HUES64 (cell line): Measurements from ENCODE around the gene LAMP2.
A peak's percentile ranks its signal among the peaks of the same experiment; 100 is the strongest.
"Not testable (repeated sequence)": the region's sequence is repeated elsewhere in the genome, so short reads cannot be mapped to it uniquely, and the experiment has no call there.

Experiments
- H3K27ac ChIP-seq: 2 replicates; pipeline ENCODE4 v1.7.0; 2013; ENCODE audit warnings: low read depth, low read length, inconsistent platforms
- H3K27me3 ChIP-seq: 2 replicates; pipeline ENCODE4 v1.6.1; 2013; ENCODE audit warnings: mild to moderate bottlenecking, low read length; ENCODE audit not compliant: insufficient read depth
- H3K36me3 ChIP-seq: 2 replicates; pipeline ENCODE4 v1.6.1; 2013; ENCODE audit warnings: mild to moderate bottlenecking, low read length; ENCODE audit not compliant: insufficient read depth
- H3K4me1 ChIP-seq: 2 replicates; pipeline ENCODE4 v1.6.1; 2013; ENCODE audit warnings: mild to moderate bottlenecking, low read length, moderate library complexity; ENCODE audit not compliant: insufficient read depth
- H3K4me3 ChIP-seq: 2 replicates; pipeline ENCODE4 v1.5.1; 2013; ENCODE audit warnings: mild to moderate bottlenecking, low read length, moderate library complexity
- H3K9ac ChIP-seq: 2 replicates; pipeline ENCODE4 v1.6.1; 2013; ENCODE audit warnings: mild to moderate bottlenecking, low read depth, low read length
- H3K9me3 ChIP-seq: 2 replicates; pipeline ENCODE4 v1.6.1; 2013; ENCODE audit warnings: low read depth, low read length; ENCODE audit not compliant: insufficient read depth
- WGBS: fragments of 150-250, 120-280 bp; methylation state at CpG from one replicate; pipeline ENCODE4 v1.1.7; 2013; ENCODE audit warnings: missing lambda C conversion rate; 5-methylcytosine and 5-hydroxymethylcytosine counted together

LAMP2 gene

DNA sequence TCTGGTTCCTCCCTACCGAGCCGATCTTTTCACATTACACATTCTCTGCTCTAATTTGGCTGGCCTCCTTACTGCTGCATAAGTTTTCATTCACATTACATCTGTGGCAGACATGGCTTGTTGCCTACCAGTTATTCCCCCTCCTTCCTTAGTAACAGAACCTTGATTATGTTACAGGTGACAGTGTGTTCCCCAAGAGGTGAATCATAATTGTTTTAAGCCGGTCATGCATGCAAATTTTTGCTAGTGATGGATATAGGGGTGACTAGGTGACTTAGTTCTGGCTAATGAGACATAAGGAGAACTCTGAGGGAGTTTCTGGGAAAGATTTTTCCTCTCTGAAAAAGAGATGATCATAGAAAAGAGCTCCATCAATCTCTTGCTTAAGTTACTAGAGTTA, 8.4 kb upstream of the LAMP2 start:
- WGBS, result 89% methylated on average over 3 of the region's 3 CpGs
- no peaks in the 10 kb centered on the region for H3K4me1 ChIP-seq
- no peak overlapping the region for H3K27ac ChIP-seq
- no peak overlapping the region for H3K4me3 ChIP-seq
- H3K27me3 ChIP-seq, result no peaks in the 10 kb centered on the region
- no peaks in the 10 kb centered on the region for H3K9me3 ChIP-seq
- H3K9ac ChIP-seq, result no peak overlapping the region
- H3K36me3 ChIP-seq, result no peaks in the 10 kb centered on the region

DNA sequence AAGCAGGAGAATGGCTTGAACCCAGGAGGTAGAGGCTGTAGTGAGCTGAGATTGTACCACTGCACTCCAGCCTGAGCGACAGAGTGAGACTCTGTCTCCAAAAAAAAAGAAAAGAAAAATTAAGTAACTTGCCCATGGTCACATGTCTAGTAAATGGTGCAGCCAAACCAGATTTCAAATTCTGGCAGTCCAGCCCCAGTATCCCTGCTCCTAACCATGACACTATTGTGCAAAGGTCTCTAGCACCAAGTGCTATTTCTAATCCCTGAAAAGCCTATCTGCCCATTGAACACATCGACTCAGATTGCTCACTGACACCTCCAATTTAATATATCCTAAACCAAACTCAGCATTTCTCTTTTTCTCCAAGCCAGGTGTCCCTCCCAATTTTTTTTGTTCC, 7.6 kb upstream of the LAMP2 start:
- H3K9me3 ChIP-seq, result no peaks in the 10 kb centered on the region
- H3K4me3 ChIP-seq, result no peak overlapping the region
- H3K27ac ChIP-seq, result no peak overlapping the region
- no peak overlapping the region for H3K9ac ChIP-seq
- H3K27me3 ChIP-seq, result no peaks in the 10 kb centered on the region
- no peaks in the 10 kb centered on the region for H3K4me1 ChIP-seq
- WGBS, result 97% methylated on average over 2 of the region's 2 CpGs
- no peaks in the 10 kb centered on the region for H3K36me3 ChIP-seq

DNA sequence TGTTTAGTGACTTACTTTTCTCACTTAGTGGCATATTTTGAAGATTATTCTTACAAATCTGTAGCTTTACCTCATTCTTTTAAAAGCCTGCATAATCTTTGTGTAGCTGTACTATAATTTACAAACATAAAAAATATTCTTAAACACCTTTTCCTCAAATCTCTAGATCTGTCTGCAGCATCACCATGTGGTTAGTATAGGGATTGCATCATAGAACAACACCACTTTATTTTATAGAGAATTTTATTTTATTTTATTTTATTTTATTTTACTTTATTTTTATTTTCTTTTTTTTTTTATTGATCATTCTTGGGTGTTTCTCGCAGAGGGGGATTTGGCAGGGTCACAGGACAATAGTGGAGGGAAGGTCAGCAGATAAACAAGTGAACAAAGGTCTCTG, 6.4 kb upstream of the LAMP2 start:
- H3K4me3 ChIP-seq, H3K9me3 ChIP-seq, H3K36me3 ChIP-seq, H3K9ac ChIP-seq, H3K27ac ChIP-seq, H3K4me1 ChIP-seq, H3K27me3 ChIP-seq: not testable (repeated sequence)
- WGBS, result no CpG with 5 or more reads among the region's 1 CpG

GRCh38 chrX:120474085-120474484, 5.0 kb upstream of the LAMP2 start:
- no peak overlapping the region for H3K4me3 ChIP-seq
- H3K36me3 ChIP-seq, result no peaks in the 10 kb centered on the region
- H3K9me3 ChIP-seq, result no peaks in the 10 kb centered on the region
- H3K9ac ChIP-seq, result no peak overlapping the region
- H3K27ac ChIP-seq, result no peak overlapping the region
- no peaks in the 10 kb centered on the region for H3K4me1 ChIP-seq
- no peaks in the 10 kb centered on the region for H3K27me3 ChIP-seq
- WGBS, result 100% methylated on average over 3 of the region's 3 CpGs

DNA sequence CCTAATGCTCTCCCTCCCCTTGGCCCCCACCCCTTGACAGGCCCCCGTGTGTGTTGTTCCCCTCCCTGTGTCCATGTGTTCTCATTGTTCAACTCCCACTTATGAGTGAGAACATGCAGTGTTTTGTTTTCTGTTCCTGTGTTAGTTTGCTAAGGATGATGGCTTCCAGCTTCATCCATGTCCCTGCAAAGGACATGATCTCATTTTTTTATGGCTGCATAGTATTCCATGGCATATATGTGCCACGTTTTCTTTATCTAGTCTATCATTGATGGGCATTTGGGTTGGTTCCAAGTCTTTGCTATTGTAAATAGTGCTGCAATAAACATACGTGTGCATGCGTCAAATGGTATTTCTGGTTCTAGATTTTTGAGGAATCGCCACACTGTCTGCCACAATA, 561 bp upstream of the LAMP2 start:
- H3K4me3 ChIP-seq, H3K27ac ChIP-seq, H3K9ac ChIP-seq, H3K9me3 ChIP-seq, H3K36me3 ChIP-seq, H3K27me3 ChIP-seq, H3K4me1 ChIP-seq: not testable (repeated sequence)
- 89% methylated on average over 4 of the region's 5 CpGs for WGBS

GRCh38 chrX:120468479-120468824, 644 bp downstream of the LAMP2 start:
- Histone ChIP-seq H3K36me3 (no peaks in the 10 kb centered on the region), H3K9ac (peak overlapping the region; percentile 86), H3K27ac (peak overlapping the region; percentile 90), H3K27me3 (no peaks in the 10 kb centered on the region), H3K4me3 (peak overlapping the region; percentile 90), H3K4me1 (no peaks in the 10 kb centered on the region), H3K9me3 (no peaks in the 10 kb centered on the region)
- 0% methylated on average over 2 of the region's 2 CpGs for whole genome bisulfite sequencing

DNA sequence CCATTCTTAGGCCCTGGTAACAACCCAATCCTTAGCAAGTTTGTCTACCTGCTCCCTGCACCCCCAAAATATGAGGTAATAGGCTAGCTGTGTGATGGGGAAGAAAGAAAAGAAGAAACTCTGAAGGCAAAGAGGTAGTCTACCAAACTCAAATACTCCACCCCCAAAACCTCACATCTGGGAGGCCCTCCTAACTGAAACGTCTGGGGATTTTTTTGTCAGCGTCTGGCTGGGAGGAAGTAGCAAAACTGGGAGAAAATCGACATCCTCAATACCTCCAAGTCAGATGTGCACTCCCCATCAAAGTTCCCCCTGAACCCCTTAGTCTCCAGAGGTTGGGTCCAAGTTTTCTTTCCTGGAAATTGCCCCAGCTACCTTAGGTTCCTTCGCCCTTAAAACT, 1.0 kb downstream of the LAMP2 start:
- Histone ChIP-seq H3K27ac (no peak overlapping the region), H3K9me3 (no peaks in the 10 kb centered on the region)
- WGBS, result 31% methylated on average over 3 of the region's 4 CpGs

DNA sequence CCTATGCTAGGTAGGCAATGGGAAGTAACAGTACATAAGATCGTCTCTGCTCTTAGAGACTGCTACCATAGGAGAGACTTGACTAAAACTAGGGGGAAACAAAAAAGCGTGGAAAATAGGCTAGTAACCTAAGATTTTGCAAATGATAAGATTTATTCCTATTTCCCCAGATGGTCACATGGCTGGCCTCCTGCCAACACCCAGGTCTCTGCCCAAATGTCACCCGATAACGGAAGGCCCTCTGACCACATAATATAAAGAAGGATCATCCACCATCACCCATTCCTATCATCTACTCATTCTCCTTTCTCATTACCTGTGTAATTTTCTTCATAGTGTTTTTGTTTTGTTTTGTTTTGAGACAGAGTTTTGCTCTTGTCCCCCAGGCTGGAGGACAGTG, 4.7 kb downstream of the LAMP2 start:
- Histone ChIP-seq H3K9me3 (no peaks in the 10 kb centered on the region), H3K27ac (no peak overlapping the region), H3K27me3 (no peaks in the 10 kb centered on the region), H3K9ac (no peak overlapping the region), H3K4me3 (no peak overlapping the region), H3K36me3 (no peaks in the 10 kb centered on the region), H3K4me1 (no peaks in the 10 kb centered on the region)
- WGBS, result 99% methylated on average over 4 of the region's 4 CpGs

More for the DNA sequence above, 1.0 kb downstream of the LAMP2 start:
- Histone ChIP-seq H3K4me3 (peak overlapping the region; percentile 90), H3K9ac (peak overlapping the region; percentile 86; the same call in 1 of the 2 replicates), H3K4me1 (no peaks in the 10 kb centered on the region), H3K27me3 (no peaks in the 10 kb centered on the region), H3K36me3 (no peaks in the 10 kb centered on the region)

DNA sequence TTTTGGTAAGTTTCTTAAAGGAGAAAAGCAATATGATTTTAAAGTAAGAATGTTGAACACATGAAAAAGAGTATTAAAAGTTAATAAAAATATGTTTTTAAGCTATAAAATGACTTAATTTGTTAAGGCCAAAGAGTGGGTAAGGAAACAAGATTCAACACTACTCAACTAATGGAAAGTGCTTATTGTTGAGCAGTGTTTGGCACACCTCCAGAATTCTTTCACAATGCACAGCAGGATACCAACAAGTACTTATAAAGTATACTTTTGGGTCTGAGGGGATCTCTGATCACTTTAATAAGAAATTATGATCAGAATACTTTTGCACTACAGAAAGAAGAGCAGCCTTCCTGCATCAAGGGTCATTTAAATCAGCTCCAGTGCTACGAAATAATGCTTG, 5.9 kb downstream of the LAMP2 start:
- Histone ChIP-seq H3K4me3 (no peak overlapping the region), H3K27me3 (no peaks in the 10 kb centered on the region), H3K9ac (no peak overlapping the region), H3K27ac (no peak overlapping the region), H3K4me1 (no peaks in the 10 kb centered on the region), H3K36me3 (no peaks in the 10 kb centered on the region), H3K9me3 (no peaks in the 10 kb centered on the region)
- WGBS, result no CpG with 5 or more reads among the region's 1 CpG

DNA sequence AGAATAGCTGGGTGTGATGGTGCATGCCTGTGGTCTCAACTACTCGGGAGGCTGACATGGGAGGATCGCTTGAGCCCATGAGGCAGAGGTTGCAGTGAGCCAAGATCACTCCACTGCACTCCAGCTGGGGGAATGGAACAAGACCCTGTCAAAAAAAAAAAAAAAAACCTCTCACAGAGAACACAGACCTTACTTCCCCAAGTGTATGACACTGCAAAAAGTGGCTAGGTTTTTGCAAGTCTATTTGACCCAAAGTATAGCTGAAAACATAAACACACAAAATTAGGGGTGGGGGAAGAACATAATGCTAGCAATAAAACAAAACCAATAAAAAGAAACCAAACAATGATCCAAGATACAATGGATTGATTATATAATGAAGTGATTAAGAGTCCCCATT, 6.7 kb downstream of the LAMP2 start:
- Histone ChIP-seq H3K4me1 (no peaks in the 10 kb centered on the region), H3K9ac (no peak overlapping the region), H3K27ac (no peak overlapping the region), H3K27me3 (no peaks in the 10 kb centered on the region), H3K4me3 (no peak overlapping the region), H3K36me3 (no peaks in the 10 kb centered on the region), H3K9me3 (no peaks in the 10 kb centered on the region)
- 95% methylated on average over 2 of the region's 2 CpGs for WGBS

GRCh38 chrX:120459309-120459708, 9.8 kb downstream of the LAMP2 start:
- Histone ChIP-seq H3K4me3 (no peak overlapping the region), H3K9me3 (no peaks in the 10 kb centered on the region), H3K4me1 (no peaks in the 10 kb centered on the region), H3K9ac (no peak overlapping the region), H3K27me3 (no peaks in the 10 kb centered on the region), H3K27ac (no peak overlapping the region), H3K36me3 (peaks cover 13% of the 10 kb centered on the region)

DNA sequence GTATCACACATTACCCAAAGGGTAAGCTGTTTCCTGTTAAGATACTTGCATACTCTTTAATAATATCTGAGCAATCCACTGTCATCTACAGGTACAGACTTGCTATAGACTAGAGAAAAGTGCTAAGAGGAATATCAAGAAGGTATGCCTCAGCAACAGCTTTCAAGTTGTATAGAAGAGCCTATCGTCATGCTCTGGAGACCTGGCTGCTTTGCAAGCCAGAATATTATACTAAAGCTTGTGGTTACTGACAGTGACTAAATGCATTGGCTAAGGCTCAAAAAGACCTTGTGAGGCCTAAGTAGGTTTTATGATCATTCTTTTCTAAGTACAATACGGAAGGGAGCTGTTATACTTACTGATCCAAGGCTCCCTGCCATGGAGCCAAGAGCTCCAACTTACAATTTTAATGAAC, 11.3 kb downstream of the LAMP2 start:
- Histone ChIP-seq H3K27ac (no peak overlapping the region), H3K4me3 (no peak overlapping the region), H3K4me1 (no peaks in the 10 kb centered on the region), H3K9me3 (no peaks in the 10 kb centered on the region), H3K9ac (no peak overlapping the region), H3K36me3 (peaks cover 20% of the 10 kb centered on the region), H3K27me3 (no peaks in the 10 kb centered on the region)
- 100% methylated on average over 2 of the region's 2 CpGs for WGBS
